NCI-H82 (cell line): Measurements from ENCODE around the gene SARDH.
"Not testable (repeated sequence)": the region's sequence is repeated elsewhere in the genome, so short reads cannot be mapped to it uniquely, and the experiment has no call there.

Source experiments
- DNase-seq: peaks from one replicate; lab custom pipeline; 2025; lab: John Stamatoyannopoulos, UW

SARDH gene

DNA sequence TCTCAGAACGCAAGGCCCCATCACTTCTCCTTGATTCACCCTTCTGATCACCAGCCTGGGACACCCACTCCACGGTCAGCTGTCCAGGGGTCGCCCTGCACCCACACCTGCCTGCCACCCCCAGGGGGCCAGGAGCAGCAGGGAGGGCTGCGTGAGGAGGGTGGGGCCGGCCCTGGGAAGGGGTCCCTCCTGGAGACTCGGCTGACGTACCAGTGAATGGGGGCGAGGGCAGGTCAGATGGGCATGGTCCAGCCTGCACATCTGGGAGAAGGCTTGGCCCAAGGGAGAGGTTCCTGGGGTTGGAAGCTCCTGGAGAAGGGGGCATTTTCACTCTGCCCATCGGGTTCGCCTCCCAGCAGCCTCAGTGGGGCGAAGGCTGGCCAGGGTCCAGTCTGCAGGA, 21.8 kb upstream of the SARDH start:
- no peak for DNase-seq

GRCh38 chr9:133759146-133759900, 21.2 kb upstream of the SARDH start:
- DNase-seq, result peak; percentile 35

- DNase-seq, result no peak
Measured at GRCh38 chr9:133758228-133758627, 20.1 kb upstream of the SARDH start.

- DNase-seq, result no peak
Measured at GRCh38 chr9:133754688-133755227, 16.6 kb upstream of the SARDH start.

DNA sequence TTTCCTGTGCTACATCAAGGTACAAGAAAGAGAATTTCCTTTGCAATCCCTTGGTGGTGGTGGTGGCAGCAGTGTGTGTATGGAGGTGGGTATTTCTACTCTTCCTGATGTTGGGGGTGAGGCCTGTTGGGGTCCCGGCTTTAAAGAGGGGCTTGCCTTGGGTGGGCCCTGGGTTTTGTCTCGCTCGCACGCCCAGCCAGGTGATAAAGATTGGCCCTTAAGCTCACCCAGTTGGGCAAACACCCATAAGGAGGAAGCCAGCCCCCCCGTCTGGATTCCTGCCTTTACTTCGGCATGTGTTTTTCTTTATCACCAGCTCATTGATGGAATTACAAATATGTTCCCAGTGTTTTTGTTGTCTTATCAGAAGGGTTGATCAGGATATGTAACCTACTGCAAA, 16.0 kb upstream of the SARDH start:
- DNase-seq, result no peak

DNA sequence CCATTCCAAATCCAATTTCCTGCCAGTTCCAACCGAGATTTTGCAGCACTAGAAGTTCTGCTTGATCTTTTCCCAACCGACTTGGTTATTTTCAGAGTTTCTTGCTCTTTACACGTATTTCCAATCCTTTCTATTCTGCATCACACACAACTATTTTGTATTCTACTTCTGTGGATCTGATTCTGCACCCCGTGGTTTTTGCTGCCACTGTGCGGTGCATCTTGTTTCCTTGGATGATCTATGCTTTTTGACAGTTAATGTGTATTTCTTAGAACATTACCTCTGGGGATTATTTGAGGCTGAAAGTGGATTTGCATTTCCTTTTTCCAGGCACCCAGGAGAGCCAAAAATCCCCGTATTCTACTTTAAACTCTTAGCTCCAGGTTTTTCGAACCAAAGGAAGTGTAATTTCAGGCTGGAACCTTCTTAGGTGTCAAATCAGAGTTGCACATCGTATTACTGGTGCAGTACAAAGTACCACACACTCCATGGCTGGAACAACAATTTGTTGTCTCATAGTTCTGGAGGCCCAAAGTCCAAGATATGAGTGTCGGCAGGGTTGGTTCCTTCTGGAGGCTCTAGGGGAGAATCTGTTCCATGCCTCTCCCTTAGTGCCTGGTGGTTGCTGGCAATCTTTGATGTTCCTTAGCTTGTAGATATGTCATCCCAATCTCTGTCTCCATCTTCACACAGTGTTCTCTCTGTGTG, 14.7 kb upstream of the SARDH start:
- DNase-seq, result no peak

- no peak for DNase-seq
Measured at GRCh38 chr9:133750982-133751649, 13.0 kb upstream of the SARDH start.

DNA sequence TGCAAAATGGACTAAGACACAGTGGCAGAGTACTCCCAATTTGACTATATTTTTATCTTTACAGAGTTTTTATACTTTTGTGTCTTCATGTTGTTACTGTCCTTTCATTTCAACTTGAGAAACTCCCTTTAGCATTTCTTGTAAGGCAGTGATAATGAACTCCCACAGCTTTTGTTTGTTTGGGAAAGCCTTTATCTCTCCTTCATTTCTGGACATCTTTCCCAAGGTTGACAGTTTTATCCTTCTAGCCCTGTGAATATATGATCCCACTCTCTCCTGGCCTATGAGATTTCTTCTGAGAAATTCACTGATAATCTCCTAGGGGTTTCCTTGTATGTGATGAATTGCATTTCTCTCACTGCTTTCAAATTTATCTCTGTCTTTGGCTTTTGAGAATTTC, 9.2 kb upstream of the SARDH start:
- no peak for DNase-seq

GRCh38 chr9:133744528-133744927, 6.4 kb upstream of the SARDH start:
- not testable (repeated sequence) for DNase-seq

- peak; percentile 91 for DNase-seq
Measured at GRCh38 chr9:133742849-133743444, 4.8 kb upstream of the SARDH start.

DNA sequence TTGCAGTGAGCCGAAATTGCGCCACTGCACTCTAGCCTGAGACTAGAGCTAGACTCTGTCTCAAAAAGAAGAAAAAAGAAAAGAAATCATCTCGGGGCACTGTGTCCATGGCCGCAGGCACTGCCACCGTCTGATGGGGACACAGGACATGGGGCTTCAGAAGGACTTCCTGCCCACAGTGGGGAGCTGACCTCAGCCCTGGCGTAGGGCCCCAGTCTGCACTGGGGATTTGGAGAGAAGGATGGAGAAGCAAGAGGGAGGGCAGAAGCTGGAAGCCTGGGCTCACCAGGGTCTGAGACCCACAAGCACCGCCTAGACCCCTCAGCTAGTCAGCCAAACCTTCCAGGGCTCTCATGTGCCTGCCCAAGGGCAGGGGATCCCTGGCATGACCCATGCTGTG, 4.1 kb upstream of the SARDH start:
- DNase-seq, result no peak

- DNase-seq, result no peak
Measured at GRCh38 chr9:133741716-133742115, 3.6 kb upstream of the SARDH start.

DNA sequence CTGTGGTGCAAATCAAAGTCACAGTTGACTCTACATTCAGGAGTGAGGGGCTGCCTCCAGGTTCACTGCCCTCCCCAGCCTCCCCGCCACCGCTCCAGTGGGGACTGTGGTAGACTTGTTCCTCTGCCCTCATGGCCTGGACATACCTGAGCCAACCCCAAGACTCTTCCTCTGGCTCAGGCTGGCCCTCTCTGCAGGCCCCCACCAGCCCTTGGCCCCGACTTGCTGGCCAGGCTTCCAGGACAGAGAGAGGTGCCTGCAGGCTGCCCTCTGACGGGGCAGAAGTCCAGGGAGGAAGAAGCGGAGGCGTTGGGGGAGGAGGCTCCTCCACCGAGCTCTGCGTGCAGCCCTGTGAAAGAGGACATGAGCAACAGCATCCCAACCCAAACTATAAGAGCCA, 2.8 kb upstream of the SARDH start:
- no peak for DNase-seq

GRCh38 chr9:133739408-133740280, 1.5 kb upstream of the SARDH start:
- DNase-seq, result no peak

GRCh38 chr9:133738640-133739225, 581 bp upstream of the SARDH start:
- DNase-seq, result no peak

DNA sequence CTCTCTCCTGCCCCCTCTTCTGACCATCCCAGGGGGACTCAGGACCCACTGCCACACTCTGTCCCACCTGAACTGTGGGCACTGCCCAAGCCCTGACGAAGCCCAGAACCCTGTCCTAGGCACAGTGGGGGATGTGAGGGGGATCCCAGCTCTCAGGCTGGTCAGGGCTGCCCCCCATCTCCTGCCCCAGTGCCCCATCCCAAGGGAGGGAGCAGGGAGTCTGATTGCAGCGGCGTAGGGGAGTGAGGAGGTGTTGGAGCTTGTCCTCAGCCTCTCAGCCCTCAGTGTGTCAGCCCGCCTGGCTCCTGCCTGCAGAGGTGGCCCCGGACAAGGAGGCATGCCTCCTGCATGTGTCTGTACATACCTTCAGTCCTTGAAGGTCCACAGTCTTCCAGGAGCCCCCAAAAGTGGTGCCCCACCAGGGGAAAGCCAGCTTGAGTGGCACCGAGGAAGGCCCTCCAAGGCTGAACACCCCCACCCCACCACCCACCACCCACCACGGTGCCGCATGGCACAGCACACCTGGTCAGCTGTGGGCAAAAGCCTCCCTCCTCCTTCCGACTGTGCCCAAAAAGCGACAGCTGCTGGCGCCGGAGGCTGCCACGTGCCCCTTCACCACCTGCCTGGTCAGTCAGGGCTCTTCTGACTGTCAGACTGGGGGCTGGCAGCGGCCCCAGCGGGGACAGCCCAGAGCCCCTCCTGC, 930 bp downstream of the SARDH start:
- no peak for DNase-seq

- DNase-seq, result no peak
Measured at GRCh38 chr9:133735931-133736330, 2.2 kb downstream of the SARDH start.

DNA sequence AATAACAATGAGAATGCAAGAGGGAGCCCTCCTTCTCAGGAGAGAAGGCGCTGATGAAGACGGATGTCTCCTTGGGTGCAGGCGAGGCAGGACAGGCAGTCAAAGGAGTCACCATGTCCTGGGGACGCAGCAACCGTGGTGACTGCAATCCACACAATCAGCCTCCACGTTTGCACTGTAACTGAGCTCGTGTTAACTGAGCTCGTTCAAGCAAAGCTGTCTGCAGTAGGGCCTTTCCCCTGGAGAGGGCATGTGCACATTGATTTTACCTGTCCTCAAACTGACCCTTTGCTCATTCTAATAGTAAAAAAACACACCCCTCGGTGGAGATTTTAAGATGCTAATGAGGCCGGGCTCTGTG, 2.8 kb downstream of the SARDH start:
- peak; percentile 55 for DNase-seq

DNA sequence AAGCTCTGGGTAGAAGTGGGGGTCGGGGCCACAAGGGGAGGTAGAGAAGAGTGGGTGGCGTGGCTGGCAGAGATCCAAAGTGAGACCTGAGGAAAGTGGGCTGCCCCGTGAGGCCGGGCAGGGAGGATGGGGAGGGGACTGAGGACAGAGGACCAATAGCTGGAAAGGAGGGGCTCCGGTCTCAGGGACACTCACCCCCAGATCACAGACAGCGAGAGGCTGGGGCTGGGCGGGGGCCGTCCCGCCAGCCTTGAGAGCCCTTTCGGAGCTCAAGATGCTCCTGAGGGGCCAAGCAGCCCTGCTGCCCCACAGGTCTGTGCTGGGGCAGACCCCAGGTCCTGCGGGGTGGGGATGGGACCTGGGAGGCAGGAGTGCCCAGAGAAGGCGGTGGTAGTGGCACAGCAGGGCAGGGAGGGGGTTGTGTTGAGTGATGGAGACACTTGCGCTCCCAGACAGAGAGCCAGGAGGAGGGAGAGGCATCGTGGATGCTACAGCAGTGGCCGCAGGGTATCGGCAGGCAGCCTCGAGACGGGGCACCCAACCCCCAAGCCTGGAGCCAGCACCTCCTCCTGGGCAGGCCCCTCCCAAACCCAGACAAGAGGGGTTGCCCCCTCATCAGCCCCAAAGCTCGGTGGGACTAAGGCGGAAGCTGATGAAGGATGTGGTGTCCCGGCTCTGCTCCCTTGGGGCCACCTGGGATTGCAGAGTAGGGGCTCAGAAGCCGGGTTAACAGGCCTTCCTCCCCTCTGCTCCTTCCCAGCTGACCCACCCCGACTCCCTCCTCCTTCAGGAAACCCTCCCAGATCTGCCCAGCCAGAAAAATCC, 3.4 kb downstream of the SARDH start:
- no peak for DNase-seq
